ENCODE measurements around the gene SLC29A4. TPM values are rescaled to one million over a fixed set of nuclear protein-coding genes. Genes with fewer than 3 reads are reported as not detected.
"Not testable (repeated sequence)": the region's sequence is repeated elsewhere in the genome, so short reads cannot be mapped to it uniquely, and the experiment has no call there.

The SLC29A4 gene
- total RNA-seq, 1 experiment from 2014 or later, result 38.9 TPM

DNA sequence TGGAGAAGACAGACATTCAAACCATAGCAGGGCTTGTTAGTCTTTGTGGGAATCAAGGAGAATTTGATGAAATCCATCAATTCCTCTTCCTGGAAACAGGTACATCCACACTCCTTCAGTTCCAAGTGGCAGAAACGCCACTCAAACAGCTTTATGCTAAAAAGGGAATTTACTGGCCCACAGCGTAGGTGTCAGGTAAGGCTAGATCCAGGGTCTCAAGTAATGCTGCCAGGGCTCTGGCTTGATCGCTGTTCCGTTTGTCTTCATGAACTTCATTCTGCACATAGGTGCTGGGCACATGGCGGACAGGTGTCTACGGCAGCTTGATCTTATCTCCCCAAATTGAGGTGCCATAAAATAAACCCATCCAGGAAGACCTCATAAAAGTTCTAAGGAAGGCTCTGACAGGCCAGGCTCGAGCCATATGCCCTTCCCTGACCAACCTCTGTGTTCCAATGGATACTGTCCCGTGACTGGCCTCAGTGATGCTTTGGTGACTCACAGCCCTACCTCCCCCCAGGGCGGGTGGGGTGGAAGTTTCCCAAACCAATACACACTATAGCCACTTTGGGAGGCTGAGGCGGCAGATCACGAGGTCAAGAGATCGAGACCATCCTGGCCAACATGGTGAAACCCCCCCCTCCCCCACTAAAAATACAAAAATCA lies 12.6 kb upstream of the SLC29A4 start:
- H3K27ac ChIP-seq (ENCODE audit: low read length); H3K36me3 ChIP-seq (ENCODE audit: control insufficient read depth, insufficient read depth, low read length); H3K4me3 ChIP-seq (ENCODE audit: low read depth in 2 of 2, low read length in 2 of 2); H3K9me3 ChIP-seq (ENCODE audit: control insufficient read depth, insufficient read depth, low read depth, low read length); ATAC-seq; POLR2A ChIA-PET; H3K4me1 ChIP-seq (ENCODE audit: control insufficient read depth, insufficient read depth, low read length); CTCF ChIA-PET; H3K27me3 ChIP-seq (ENCODE audit: control insufficient read depth, insufficient read depth, low read length); intact Hi-C loops (cut with micrococcal nuclease; ENCODE audit: unreplicated experiment); DNase-seq (ENCODE audit: low read depth, low spot score); BruUV-seq (replicated peaks); in situ Hi-C loops (cut with HindIII; ENCODE audit: low pct_unique_long_range_greater_than_20kb, low sequenced_read_pairs): not testable (repeated sequence)

DNA sequence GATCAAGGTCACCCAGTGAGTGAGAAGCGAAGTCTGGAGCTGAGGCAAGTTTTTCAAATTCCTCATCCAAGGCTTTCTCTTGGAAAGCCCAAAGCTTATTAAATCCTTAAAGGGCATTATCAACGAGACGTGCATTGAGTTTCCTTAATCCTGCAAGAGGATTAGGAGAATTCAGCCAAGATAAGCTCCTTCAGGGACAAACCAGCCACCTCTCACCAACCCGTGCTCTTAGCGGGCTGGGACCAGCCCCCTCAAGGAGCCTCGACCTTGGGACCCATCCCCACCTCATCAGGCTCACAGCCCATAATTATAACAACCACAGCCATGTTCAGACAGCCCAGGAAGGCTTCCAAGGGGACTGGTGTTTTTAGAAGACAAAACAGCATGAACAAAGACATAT lies 12.0 kb upstream of the SLC29A4 start:
- H3K9me3 ChIP-seq (ENCODE audit: control insufficient read depth, insufficient read depth, low read depth, low read length), result no peaks in the 10 kb centered on the region
- in situ Hi-C loops (cut with HindIII; ENCODE audit: low pct_unique_long_range_greater_than_20kb, low sequenced_read_pairs), result no loop called here
- ATAC-seq, result no peak
- intact Hi-C loops (cut with micrococcal nuclease; ENCODE audit: unreplicated experiment), result no loop called here
- no peaks in the 10 kb centered on the region for H3K27me3 ChIP-seq (ENCODE audit: control insufficient read depth, insufficient read depth, low read length)
- DNase-seq (ENCODE audit: low read depth, low spot score), result no peak
- H3K36me3 ChIP-seq (ENCODE audit: control insufficient read depth, insufficient read depth, low read length), result no peaks in the 10 kb centered on the region
- ChIA-PET CTCF (no interaction called here), POLR2A (no interaction called here)
- no peak for TF ChIP-seq POLR2AphosphoS5 (IDR thresholded peaks at IDR 0.05; ENCODE audit: low read depth, low read length)
- TF ChIP-seq, protein P1, sequence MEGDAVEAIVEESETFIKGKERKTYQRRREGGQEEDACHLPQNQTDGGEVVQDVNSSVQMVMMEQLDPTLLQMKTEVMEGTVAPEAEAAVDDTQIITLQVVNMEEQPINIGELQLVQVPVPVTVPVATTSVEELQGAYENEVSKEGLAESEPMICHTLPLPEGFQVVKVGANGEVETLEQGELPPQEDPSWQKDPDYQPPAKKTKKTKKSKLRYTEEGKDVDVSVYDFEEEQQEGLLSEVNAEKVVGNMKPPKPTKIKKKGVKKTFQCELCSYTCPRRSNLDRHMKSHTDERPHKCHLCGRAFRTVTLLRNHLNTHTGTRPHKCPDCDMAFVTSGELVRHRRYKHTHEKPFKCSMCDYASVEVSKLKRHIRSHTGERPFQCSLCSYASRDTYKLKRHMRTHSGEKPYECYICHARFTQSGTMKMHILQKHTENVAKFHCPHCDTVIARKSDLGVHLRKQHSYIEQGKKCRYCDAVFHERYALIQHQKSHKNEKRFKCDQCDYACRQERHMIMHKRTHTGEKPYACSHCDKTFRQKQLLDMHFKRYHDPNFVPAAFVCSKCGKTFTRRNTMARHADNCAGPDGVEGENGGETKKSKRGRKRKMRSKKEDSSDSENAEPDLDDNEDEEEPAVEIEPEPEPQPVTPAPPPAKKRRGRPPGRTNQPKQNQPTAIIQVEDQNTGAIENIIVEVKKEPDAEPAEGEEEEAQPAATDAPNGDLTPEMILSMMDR (IDR thresholded peaks at IDR 0.05), result no peak
- no peak for TF ChIP-seq SIN3A (IDR thresholded peaks at IDR 0.05; ENCODE audit: borderline replicate concordance, insufficient read depth, low read depth, low read length)
- TF ChIP-seq, protein P2, sequence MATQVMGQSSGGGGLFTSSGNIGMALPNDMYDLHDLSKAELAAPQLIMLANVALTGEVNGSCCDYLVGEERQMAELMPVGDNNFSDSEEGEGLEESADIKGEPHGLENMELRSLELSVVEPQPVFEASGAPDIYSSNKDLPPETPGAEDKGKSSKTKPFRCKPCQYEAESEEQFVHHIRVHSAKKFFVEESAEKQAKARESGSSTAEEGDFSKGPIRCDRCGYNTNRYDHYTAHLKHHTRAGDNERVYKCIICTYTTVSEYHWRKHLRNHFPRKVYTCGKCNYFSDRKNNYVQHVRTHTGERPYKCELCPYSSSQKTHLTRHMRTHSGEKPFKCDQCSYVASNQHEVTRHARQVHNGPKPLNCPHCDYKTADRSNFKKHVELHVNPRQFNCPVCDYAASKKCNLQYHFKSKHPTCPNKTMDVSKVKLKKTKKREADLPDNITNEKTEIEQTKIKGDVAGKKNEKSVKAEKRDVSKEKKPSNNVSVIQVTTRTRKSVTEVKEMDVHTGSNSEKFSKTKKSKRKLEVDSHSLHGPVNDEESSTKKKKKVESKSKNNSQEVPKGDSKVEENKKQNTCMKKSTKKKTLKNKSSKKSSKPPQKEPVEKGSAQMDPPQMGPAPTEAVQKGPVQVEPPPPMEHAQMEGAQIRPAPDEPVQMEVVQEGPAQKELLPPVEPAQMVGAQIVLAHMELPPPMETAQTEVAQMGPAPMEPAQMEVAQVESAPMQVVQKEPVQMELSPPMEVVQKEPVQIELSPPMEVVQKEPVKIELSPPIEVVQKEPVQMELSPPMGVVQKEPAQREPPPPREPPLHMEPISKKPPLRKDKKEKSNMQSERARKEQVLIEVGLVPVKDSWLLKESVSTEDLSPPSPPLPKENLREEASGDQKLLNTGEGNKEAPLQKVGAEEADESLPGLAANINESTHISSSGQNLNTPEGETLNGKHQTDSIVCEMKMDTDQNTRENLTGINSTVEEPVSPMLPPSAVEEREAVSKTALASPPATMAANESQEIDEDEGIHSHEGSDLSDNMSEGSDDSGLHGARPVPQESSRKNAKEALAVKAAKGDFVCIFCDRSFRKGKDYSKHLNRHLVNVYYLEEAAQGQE (IDR thresholded peaks at IDR 0.05; ENCODE audit: insufficient read depth in 1 of 2, low read depth in 2 of 2, low read length in 1 of 2), result no peak
- no peak for TF ChIP-seq TCF7L2 (IDR thresholded peaks at IDR 0.05; ENCODE audit: low read depth, low read length)
- H3K4me1 ChIP-seq (ENCODE audit: control insufficient read depth, insufficient read depth, low read length), result 0 out of 2 replicates have a peak, but pooled peaks cover 3% of the 10 kb centered on the region
- H3K27ac ChIP-seq (ENCODE audit: low read length), result no peak overlapping the region
- H3K4me3 ChIP-seq (ENCODE audit: low read depth in 2 of 2, low read length in 2 of 2), result no peak overlapping the region
- BruUV-seq (replicated peaks), result no TSS peak

DNA sequence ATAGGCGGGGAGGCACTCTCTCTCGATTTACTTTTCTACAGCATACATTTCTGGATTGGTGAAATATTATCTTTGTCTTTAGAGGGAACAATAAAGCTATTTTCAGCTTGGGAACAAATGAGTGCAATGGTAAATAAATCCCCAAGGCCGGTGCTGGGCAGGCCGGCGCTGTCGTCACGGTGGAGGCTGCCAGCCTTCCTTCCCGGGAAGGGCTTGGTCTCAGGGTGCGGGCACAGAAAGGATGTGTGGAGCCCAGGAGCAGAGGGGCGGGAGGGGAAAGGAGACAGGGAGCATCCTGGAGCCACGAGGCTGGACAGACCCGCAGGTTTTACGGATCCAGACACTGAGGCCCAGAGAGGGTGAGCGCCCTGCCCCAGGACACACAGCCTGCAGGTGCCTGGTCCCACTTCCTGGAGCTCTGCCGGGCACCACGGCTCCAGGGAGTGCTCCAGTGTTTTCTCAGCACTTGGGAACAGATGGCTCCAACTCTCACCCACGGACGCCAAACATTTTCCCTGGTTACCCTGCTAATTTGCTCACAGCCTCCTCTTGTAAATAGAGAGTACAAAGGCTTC lies 8.8 kb upstream of the SLC29A4 start:
- in situ Hi-C loops (cut with HindIII; ENCODE audit: low pct_unique_long_range_greater_than_20kb, low sequenced_read_pairs); H3K9me3 ChIP-seq (ENCODE audit: control insufficient read depth, insufficient read depth, low read depth, low read length); H3K4me3 ChIP-seq (ENCODE audit: low read depth in 2 of 2, low read length in 2 of 2); H3K4me1 ChIP-seq (ENCODE audit: control insufficient read depth, insufficient read depth, low read length); DNase-seq (ENCODE audit: low read depth, low spot score); H3K36me3 ChIP-seq (ENCODE audit: control insufficient read depth, insufficient read depth, low read length); H3K27me3 ChIP-seq (ENCODE audit: control insufficient read depth, insufficient read depth, low read length); CTCF ChIA-PET; BruUV-seq (replicated peaks); H3K27ac ChIP-seq (ENCODE audit: low read length); intact Hi-C loops (cut with micrococcal nuclease; ENCODE audit: unreplicated experiment): not testable (repeated sequence)
- ATAC-seq, result 0 out of 2 replicates have a peak, but pooled peaks have one; percentile 24
- POLR2A ChIA-PET, result interaction anchor here (0.5 to 0.6 kb wide), 2 partner anchors 52 to 405 kb away, joined by 3 to 4 read pairs; no protein-coding TSS in a partner anchor
